IMR-90 (cell line): Measurements from ENCODE around the gene AP4B1.

Source experiments
- BHLHE40 ChIP-seq: fragments of 150-350 bp; IDR thresholded peaks from 2 replicates; pipeline ENCODE4 v1.6.1; 2016; ENCODE audit warnings: mild to moderate bottlenecking, low read depth, low read length
- CEBPB ChIP-seq: IDR thresholded peaks from 2 replicates; pipeline ENCODE4 v1.6.1; 2012; ENCODE audit warnings: low read depth, low read length, improper control_type of control experiment
- CTCF ChIP-seq: conservative IDR thresholded peaks from 2 replicates; pipeline ENCODE4 v1.5.1; 2012; ENCODE audit warnings: mild to moderate bottlenecking, low read depth, low read length, improper control_type of control experiment
- FOS ChIP-seq: fragments of 150-350 bp; IDR thresholded peaks from 2 replicates; pipeline ENCODE4 v1.6.1; 2016; ENCODE audit warnings: low read depth, low read length
- NFE2L2 ChIP-seq: fragments of 150-350 bp; IDR thresholded peaks from 2 replicates; pipeline ENCODE4 v1.6.1; 2016; ENCODE audit warnings: low read depth, mild to moderate bottlenecking, low read length
- POLR2A ChIP-seq: IDR thresholded peaks from 2 replicates; pipeline ENCODE4 v1.6.1; 2012; ENCODE audit warnings: mild to moderate bottlenecking, low read depth, low read length
- RAD21 ChIP-seq: IDR thresholded peaks from 2 replicates; pipeline ENCODE4 v1.6.1; 2012; ENCODE audit warnings: low read length, improper control_type of control experiment
- RFX5 ChIP-seq: IDR thresholded peaks from 2 replicates; pipeline ENCODE4 v1.8.0; 2012; ENCODE audit warnings: low read depth, mild to moderate bottlenecking, low read length, moderate library complexity

GRCh38 chr1:113890816-113891215, 13.8 kb downstream of the AP4B1 start:
- no peak for TF ChIP-seq NFE2L2
- no peak for TF ChIP-seq CEBPB
- TF ChIP-seq POLR2A: no peak
- no peak for TF ChIP-seq RFX5
- no peak for TF ChIP-seq FOS
- no peak for TF ChIP-seq CTCF
- TF ChIP-seq RAD21: no peak
- TF ChIP-seq BHLHE40: no peak
